ENCODE data around the gene SULT1E1.

DNA sequence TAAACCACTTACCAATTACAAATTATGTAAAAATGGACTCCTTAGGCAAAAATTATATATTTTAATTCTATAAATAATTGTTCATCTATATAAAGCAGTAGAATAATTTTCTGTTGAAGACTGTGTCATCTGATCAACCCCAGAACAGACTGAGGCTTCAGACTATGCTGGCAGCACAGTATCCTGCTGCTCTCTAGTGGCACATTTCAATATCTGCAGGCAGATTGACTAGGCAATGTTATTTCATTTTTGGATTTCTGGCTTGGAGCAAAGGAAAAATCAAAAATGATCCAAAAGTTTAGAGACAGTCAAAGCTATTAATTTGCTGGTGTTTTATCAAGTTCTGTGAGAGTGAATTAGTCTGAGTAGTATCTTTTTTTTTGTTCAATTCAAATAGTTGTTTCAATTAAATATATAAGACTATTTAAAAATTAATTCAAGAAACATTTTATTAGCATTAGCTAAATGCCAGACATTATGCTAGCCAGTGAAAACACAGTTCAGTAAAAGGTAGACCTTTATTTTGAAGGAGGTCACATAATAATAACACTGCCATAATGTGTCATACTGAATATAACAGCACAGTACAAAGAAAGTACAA, 21.3 kb upstream of the SULT1E1 start:
- no peak for TF ChIP-seq POLR2AphosphoS5 (IDR thresholded peaks at IDR 0.05)
- TF ChIP-seq, protein P1, sequence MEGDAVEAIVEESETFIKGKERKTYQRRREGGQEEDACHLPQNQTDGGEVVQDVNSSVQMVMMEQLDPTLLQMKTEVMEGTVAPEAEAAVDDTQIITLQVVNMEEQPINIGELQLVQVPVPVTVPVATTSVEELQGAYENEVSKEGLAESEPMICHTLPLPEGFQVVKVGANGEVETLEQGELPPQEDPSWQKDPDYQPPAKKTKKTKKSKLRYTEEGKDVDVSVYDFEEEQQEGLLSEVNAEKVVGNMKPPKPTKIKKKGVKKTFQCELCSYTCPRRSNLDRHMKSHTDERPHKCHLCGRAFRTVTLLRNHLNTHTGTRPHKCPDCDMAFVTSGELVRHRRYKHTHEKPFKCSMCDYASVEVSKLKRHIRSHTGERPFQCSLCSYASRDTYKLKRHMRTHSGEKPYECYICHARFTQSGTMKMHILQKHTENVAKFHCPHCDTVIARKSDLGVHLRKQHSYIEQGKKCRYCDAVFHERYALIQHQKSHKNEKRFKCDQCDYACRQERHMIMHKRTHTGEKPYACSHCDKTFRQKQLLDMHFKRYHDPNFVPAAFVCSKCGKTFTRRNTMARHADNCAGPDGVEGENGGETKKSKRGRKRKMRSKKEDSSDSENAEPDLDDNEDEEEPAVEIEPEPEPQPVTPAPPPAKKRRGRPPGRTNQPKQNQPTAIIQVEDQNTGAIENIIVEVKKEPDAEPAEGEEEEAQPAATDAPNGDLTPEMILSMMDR (IDR thresholded peaks at IDR 0.05): peak in 2 of 3 donors; percentile 59 to 64
- no peak for TF ChIP-seq POLR2A (IDR thresholded peaks at IDR 0.05)

Data from breast epithelium (tissue), 3 donors.